Bronchial epithelial cell (primary cell): Measurements from ENCODE around the gene RBM19. TPM values are rescaled to one million over a fixed set of nuclear protein-coding genes. Genes with fewer than 3 reads are reported as not detected.

Experiments used
- DNase-seq: peaks from one replicate; pipeline ENCODE4 v3.0.0-alpha.2; 2010; ENCODE audit warnings: low read depth
- FAIRE-seq: peaks from 2 replicates; lab custom pipeline; 2011; peaks lifted over from hg19 to GRCh38; lab: Jason Lieb, UNC
- H3K27me3 ChIP-seq: 2 replicates; pipeline ENCODE4 v1.5.1; 2011; ENCODE audit warnings: low read length; ENCODE audit not compliant: control insufficient read depth, insufficient read depth
- H3K36me3 ChIP-seq: 2 replicates; pipeline ENCODE4 v1.5.1; 2011; ENCODE audit warnings: low read length; ENCODE audit not compliant: control insufficient read depth, insufficient read depth
- H3K4me3 ChIP-seq: 2 replicates; pipeline ENCODE4 v1.5.1; 2011; ENCODE audit warnings: mild to moderate bottlenecking, low read depth, low read length, control low read depth
- CTCF ChIP-seq: IDR thresholded peaks from 2 replicates; pipeline ENCODE4 v1.5.1; 2011; ENCODE audit warnings: mild to moderate bottlenecking, moderate library complexity, low read length, control low read depth, inconsistent platforms; ENCODE audit not compliant: insufficient read depth, severe bottlenecking
- total RNA-seq: library from RNA; depleted of rRNA; stranded (reverse); fragments of >200 nt; gene quantifications from 2 replicates; pipeline ENCODE4 v1.2.1, GENCODE V29; 2014

RBM19 gene
- total RNA-seq, 1 donor from 2014 or later: 19.0 TPM

DNA sequence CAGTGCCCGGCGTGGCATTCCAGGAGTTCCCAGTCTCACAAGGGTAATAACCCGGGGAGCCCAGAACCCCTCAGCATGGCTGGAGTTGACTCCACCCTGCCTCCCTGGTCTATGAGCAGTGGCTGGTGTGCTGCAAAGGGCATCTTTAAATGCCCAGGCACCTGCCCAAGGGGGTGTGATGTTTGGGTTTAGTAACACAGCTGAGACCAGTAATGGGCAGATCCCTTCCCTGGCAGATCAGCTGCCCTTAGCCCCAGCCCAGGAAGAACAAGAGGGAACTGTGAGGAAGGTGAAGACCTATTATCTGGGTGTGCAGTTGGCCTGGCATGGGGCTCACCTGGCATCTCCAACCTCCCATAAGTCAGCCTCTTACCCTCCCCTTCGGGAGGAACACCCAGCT, 35.9 kb downstream of the RBM19 start:
- H3K36me3 ChIP-seq: peaks cover 1% of the 10 kb centered on the region
- FAIRE-seq: no peak
- no peak for DNase-seq
- no peaks in the 10 kb centered on the region for H3K27me3 ChIP-seq
- no peak overlapping the region for H3K4me3 ChIP-seq
- TF ChIP-seq CTCF: no peak

- FAIRE-seq (peak; percentile 86), DNase-seq (no peak)
- H3K36me3 ChIP-seq: peaks cover 1% of the 10 kb centered on the region
- H3K27me3 ChIP-seq: no peaks in the 10 kb centered on the region
- TF ChIP-seq CTCF: no peak
- no peak overlapping the region for H3K4me3 ChIP-seq
Observed at GRCh38 chr12:113929312-113929989, 36.7 kb downstream of the RBM19 start.

GRCh38 chr12:113926788-113927187, 39.3 kb downstream of the RBM19 start:
- Histone ChIP-seq H3K36me3 (peaks cover 2% of the 10 kb centered on the region), H3K27me3 (no peaks in the 10 kb centered on the region), H3K4me3 (no peak overlapping the region)
- FAIRE-seq: no peak
- no peak for TF ChIP-seq CTCF
- DNase-seq: no peak

DNA sequence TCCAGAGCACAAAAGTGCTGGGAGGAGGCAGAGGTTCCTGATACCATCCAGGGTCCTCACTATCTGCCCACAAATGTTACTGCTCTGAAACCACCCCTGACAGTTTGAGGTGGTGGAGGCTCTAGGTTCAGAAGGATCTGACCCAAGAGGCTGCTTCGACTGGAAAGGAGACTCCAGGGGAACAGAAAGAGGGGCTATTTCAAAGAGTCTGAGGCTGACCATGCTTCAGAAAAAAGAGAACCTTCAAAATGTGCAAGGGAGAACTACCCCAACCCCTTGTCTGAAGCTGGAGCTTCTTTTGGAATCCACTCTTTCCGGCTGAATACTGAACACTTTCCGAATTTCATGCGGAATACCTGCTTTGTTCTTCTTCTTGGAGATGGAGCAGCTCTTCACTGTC, 41.8 kb downstream of the RBM19 start:
- no peak overlapping the region for H3K4me3 ChIP-seq
- H3K36me3 ChIP-seq: peaks cover 3% of the 10 kb centered on the region

GRCh38 chr12:113923251-113923650, 42.9 kb downstream of the RBM19 start:
- H3K4me3 ChIP-seq: no peak overlapping the region
- TF ChIP-seq CTCF: no peak
- no peak for FAIRE-seq
- H3K36me3 ChIP-seq: peaks cover 3% of the 10 kb centered on the region
- DNase-seq: no peak
- H3K27me3 ChIP-seq: no peaks in the 10 kb centered on the region

More for the DNA sequence above, 41.8 kb downstream of the RBM19 start:
- DNase-seq (no peak), FAIRE-seq (no peak)
- no peak for TF ChIP-seq CTCF
- H3K27me3 ChIP-seq: no peaks in the 10 kb centered on the region

GRCh38 chr12:113921430-113921829, 44.7 kb downstream of the RBM19 start:
- FAIRE-seq: no peak
- TF ChIP-seq CTCF: no peak
- Histone ChIP-seq H3K36me3 (peaks cover 3% of the 10 kb centered on the region), H3K4me3 (no peak overlapping the region), H3K27me3 (no peaks in the 10 kb centered on the region)
- DNase-seq: no peak
